DMS114 treated with DMSO at 0.1 percent for 48 hours (cell line): ENCODE results near the gene RTN1.
"Not testable (repeated sequence)": the region's sequence is repeated elsewhere in the genome, so short reads cannot be mapped to it uniquely, and the experiment has no call there.

Experiments used
- DNase-seq: peaks from one replicate; lab custom pipeline; 2025; ENCODE audit not compliant: unreplicated experiment; lab: John Stamatoyannopoulos, UW

RTN1 gene

DNA sequence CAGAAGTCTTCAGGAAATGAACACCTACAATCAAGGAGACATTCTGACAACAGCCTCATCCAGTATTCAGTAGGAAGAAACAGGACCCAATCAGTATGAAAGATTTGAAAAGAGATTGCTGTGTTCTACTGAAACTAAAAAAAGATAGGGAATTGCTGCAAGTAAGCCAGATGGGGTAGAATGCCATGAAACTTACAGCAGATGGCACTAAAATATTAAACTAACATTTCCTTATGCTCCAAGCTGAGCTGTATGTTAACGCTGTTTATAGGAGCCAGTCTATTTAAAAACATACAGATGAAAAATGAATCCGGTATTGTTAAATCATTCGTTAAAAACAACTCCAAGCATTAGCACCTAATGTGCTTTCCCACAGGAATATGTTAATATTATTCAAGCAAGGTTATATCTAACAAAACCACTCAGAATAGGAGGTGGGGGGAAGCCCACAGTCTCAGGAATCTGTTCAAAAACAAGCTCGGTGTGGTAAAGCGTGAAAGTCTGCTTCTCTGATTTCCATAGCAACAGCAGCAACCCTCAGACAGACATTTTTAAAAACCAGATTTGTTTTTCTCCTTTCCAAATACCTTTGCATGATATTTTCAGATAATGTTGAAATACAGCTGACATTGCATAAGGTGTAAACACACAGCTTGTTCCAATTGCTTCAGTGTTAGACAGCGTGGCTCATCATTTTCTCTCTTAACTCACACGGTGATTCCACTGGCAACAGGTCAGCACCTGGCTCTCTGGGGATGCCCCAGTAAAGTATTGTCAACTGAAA, 162.6 kb downstream of the RTN1 start:
- DNase-seq, result peak; percentile 8

DNA sequence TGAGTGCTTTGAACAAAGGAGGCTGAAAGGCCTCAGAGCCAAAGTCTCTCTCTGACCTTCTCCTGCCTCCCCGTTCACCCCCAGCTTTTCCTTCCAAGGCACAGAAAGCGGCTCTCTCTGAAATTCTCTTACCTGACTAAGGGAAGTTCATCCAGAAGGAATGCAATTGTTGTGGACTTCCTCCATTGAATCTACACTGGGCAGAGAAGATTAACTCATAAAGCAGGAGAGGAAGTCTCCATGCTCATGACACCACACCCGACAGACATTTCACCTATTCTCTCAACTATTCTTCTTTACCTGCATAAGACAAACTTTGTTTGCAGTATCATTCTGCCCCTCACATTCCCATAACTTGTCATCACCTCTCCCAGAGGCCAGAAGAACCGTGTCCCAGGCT, 164.7 kb downstream of the RTN1 start:
- DNase-seq, result no peak

DNA sequence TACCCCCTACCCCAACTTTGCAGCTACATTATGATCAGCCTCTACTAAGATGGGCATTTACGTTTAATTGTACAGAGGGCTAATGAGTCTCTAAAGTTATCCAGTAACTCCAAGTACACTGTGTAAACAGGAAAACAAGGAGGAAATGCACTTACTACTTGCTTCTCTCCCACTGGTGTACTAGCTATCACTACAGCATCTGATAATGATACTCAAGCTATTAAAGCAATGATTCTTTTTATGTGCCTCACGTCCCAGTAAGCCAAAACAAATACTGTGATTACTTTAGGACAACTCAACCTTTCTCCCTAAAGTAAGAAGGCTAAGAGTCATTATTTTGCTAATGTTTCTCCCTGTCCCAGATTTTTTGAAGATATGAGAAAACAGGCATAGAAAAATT, 165.3 kb downstream of the RTN1 start:
- DNase-seq, result no peak

DNA sequence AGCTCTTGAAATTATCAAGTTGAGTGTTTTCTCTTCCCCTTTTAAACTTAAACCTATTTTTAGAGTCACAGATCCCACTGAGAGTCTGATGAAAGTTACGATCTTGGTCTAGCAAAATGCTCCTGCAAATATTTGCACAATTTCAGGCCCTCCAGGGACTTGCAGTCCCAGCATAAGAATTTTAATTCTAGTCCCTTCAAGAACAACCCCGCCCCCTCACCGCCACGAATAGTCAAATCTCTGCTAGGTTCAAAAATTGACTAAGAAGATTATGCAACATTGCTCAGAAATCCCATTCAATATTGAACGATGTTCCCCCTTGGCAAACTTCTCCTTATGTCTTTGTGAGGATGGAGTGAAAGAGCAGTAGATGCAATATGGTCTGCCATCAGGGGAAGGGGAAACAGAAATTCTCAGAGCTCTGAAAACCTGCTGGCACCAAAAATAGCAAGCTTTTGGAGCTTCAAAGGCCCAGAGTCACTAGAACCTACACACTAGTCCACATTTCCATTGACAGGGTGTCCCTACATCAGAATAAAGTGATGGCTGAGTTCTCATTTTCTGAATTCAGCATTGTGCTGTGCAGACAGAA, 166.4 kb downstream of the RTN1 start:
- DNase-seq, result no peak

- DNase-seq, result no peak
Observed at GRCh38 chr14:59699442-59699841, 171.1 kb downstream of the RTN1 start.

- no peak for DNase-seq
Observed at GRCh38 chr14:59698793-59699192, 171.8 kb downstream of the RTN1 start.

GRCh38 chr14:59695198-59695597, 175.4 kb downstream of the RTN1 start:
- DNase-seq, result no peak

GRCh38 chr14:59691266-59691665, 179.3 kb downstream of the RTN1 start:
- DNase-seq, result no peak

DNA sequence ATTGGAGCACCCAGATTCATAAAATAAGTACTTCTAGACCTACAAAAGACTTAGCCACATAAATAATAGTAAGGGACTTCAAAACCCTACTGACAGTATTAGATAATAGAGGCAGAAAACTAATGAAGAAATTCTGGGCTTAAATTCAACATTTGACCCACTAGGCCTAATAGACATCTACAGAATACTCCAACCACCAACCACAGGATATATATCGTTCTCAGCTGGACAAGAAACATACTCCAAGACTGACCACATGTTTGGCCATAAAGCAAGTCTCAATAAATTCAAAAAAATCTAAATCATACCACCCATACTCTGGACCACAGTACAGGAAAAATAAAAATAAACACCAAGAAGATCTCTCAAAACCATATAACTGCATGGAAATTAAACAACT, 180.2 kb downstream of the RTN1 start:
- no peak for DNase-seq

DNA sequence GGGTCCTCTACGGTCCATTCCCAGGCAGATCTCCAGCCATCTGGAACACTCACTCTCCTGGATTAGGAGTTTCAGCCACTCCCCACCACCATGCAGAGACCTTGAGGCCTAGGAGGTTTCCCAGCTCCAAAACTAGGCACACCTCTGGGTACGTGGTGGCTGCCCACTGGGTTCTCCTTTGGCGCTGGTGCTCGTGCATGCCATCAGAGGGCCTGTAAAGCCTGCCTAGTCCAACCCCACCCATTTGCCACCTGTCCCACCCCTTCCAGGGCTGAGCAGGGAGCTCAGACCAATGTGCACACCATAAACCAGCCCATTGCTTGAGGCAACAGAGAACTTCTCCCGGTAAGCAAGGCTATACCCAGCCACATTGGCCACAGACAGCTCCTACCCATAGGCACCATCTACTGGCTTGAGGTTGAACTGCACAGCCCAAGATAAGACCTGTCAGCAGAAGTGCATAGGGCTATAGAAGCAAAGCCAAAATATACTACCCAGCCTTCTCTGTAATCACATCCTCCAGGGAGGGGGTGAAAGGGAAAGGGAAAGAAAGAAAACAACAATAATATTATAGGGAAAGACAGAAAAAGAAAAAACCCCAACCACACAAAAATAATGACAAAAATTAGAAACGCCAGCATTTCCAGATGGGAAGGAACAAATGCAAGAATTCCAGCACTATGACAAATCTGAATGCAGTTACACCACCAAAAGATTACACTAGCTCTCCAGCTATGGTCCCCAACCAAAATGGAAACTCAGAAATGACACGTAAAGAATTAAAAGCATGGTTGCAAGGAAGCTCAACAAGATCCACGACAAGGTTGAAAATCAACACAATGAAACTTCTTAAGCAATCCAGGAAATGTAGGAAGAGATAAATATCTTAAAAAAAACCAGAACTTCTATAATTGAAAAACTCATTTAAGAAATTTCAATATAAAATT, 182.1 kb downstream of the RTN1 start:
- DNase-seq, result peak; percentile 1

GRCh38 chr14:59687663-59688062, 182.9 kb downstream of the RTN1 start:
- DNase-seq, result no peak

GRCh38 chr14:59679872-59680271, 190.7 kb downstream of the RTN1 start:
- no peak for DNase-seq

GRCh38 chr14:59678352-59678751, 192.2 kb downstream of the RTN1 start:
- DNase-seq, result no peak

DNA sequence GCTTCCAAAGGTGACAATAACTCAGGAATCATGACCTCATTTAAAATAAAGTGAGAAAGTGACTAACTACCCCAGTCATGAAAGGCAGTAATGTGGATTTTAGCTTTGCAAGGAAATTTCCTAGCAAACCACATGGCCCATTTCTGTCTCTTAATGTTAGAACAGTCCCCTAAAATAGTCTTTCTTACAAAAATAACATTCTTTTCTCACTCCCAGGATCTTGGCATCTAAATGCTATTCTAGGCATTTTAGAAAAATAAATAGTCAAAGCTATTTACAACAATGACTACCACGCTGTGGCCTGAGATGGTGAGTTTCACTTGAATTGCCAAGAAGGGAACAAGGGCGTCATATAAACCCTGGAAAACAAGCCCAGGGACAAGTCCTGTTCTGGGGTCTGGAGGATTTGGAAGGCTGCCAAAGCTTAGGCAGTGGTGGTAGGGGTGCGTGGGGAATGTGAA, 192.8 kb downstream of the RTN1 start:
- DNase-seq, result no peak

DNA sequence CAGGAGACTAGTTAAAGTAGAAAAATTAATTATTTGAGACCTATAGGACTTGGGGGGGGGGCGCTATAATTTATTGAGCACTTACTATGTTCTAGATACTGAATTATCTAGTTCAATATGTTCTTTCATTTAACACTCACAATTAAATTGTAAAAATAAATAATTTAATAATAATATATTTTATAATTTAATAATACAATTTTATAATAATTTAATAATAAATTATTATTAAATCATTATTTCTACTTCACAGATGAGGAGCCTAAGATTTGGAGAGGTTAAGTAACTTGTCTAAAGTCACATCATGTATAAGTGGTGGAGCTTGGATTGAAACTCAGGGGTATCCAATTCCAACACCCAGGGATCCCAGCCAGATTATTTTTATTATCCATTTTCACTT, 195.2 kb downstream of the RTN1 start:
- DNase-seq, result no peak

DNA sequence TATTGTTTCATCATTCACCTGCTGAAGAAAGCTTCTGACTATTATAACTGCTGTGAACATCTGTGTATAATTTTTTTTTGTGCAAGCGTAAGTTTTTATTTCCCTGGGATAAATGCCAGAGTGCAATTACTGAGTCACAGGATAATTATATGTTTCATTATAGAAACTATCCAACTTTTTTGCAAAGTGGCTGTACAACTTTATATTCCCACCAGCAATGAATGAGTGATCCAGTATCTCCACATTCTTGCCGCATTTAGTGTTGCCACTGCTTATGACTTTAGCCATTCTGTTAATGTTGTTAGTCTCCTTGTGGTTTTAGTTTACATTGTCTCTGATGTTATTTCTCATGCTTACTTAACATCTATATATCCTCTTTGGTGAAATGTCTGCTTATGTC, 205.8 kb downstream of the RTN1 start:
- no peak for DNase-seq

- DNase-seq, result no peak
Observed at GRCh38 chr14:59657769-59658168, 212.8 kb downstream of the RTN1 start.

- no peak for DNase-seq
Observed at GRCh38 chr14:59656473-59656872, 214.1 kb downstream of the RTN1 start.

GRCh38 chr14:59654131-59654530, 216.4 kb downstream of the RTN1 start:
- not testable (repeated sequence) for DNase-seq

- DNase-seq, result not testable (repeated sequence)
Observed at GRCh38 chr14:59646832-59647231, 223.7 kb downstream of the RTN1 start.

GRCh38 chr14:59638885-59639284, 231.7 kb downstream of the RTN1 start:
- DNase-seq, result no peak

- no peak for DNase-seq
Observed at GRCh38 chr14:59634617-59635016, 236.0 kb downstream of the RTN1 start.
